HG03354 (cell line): ENCODE results near the gene PPP1R26.

Experiments
- ATAC-seq: cut with Tn5 transposase; IDR thresholded peaks from one replicate; pipeline ENCODE4 v1.9.1; 2021; ENCODE audit warnings: mild to moderate bottlenecking; ENCODE audit not compliant: unreplicated experiment, poor library complexity, severe bottlenecking

PPP1R26 gene

GRCh38 chr9:135461936-135462335 is 17.6 kb upstream of the PPP1R26 start:
- no peak for ATAC-seq

DNA sequence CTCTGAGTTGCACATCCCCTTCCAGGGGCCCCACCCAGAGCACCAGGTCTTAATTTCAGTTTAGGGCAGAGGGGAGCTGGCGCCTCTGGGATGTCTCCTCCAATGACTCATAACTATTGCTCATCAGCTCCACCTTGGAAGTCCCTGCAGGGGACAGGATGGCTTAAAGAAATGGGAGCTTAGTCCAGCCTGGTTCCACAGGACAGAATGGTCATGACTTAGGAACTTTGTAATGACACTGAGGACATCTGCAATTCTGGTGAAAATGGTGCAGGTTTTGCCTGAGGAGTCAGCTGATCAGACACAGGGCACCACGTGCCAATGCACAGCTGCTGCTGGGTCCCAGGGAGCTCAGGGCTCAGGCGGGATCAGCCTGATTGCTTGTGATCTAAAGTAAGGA is 16.4 kb upstream of the PPP1R26 start:
- no peak for ATAC-seq

DNA sequence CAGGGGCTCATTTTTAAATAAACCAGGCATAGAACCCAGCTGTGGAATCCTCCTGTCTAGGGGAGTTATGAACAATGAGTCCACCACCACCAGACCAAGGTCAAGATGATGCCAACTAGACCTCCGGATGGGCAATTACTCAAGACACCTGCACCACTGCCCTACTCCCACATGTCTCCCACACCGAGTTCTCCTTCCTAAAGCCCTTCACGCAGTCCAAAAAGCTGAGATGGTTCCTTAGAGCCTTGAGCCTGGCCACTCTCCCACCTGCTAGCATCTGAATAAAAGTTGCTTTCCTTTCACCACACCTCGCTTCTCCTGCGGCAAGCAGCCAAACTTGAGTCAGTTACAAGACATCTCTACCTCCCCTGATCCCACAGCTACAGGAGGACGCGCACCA is 15.4 kb upstream of the PPP1R26 start:
- no peak for ATAC-seq

DNA sequence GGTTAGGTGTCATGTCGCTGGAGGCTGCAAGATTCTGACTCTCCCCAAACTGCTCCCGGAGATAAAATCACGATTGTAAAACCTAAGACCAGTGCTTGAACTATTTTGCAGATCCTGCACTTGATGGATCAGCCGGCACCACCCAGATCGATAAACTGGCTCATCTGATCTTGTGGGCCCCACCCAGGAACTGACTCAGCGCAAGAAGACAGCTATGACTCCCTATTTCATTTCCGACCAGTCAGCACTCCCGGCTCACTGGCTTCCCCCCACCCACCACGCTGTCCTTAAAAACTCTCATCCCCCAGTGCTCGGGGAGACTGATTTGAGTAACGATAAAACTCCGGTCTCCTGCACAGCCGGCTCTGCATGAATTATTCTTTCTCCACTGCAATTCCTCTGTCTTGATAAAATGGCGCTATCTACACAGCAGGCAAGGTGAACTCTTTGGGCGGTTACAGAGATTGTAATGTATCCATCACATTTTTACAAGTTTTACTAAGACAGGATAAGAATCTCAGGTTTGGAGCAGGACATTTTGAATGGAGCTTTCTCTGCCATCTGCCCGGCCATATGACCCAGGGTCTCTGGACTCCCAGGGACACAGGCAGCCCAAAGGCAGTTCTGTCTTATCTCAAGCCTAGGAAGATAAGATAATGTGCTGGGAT is 10.6 kb upstream of the PPP1R26 start:
- ATAC-seq = no peak

GRCh38 chr9:135471791-135472640 is 7.6 kb upstream of the PPP1R26 start:
- no peak for ATAC-seq

DNA sequence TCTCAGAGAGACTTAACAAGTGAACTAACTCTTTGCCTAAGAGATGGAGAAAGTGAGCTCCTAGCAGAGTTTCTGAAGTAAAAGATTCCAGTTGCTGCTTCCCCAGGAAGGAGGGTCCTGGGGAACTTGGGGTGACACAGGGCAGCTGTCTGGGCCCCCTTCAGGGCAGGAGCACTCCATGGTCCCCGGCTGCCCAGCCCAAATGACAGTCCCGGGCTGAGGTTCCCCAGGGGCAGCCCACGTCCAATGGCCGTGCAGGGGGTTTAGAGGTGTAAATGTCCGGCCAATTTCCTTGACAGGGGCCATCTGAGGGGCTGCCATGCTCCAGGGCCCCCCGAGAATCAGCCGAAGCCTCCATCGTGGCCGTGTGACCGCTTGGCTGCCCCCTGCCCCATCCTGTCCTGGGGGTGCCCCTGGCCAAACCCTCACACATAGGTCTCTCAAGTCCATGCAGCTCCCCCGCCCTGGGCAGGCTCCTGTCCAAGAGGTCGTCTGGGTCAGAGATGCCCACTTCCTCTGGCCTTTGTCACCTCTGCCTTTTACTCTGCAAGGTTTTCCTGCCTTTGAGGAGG is 5.5 kb upstream of the PPP1R26 start:
- no peak for ATAC-seq

- ATAC-seq = no peak
These were observed 4.7 kb upstream of the PPP1R26 start for GRCh38 chr9:135474915-135475314.

DNA sequence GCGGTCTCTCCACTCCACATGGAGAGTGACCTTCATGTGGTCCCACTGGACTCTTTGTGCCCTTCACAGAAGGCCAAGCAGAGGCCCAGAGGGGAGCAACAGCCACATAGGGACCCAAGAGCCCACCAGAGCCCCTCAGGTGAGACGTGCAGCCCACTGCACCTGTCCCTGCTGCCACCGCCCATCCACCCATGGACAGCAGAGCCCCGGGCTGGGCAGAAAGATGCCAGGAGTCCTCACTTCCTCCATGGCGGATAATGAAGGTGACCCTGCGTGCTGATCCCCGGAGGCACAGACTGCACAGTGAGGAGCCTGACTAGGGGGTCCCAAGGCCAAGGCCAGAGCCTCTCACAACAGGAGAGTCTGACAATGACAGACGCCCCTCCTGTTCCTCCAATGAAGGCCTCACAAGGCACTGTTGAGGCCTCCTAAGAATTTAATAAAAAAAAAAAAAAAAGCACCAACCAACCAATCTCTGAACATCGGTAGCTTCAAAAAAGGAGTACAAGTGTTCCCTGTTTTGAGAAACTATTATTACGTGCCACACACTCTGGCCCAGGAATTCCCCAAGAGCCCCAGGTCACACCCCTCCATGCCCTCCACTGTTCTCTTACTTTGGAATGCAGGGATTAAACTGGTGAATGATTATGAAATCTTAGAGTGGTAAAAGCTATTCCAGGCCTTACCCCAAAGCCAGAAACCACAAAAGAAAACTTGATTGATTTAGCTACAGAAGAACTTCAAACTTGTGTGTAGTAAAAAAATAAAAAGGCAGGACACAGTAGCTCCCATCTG is 2.8 kb upstream of the PPP1R26 start:
- no peak for ATAC-seq

DNA sequence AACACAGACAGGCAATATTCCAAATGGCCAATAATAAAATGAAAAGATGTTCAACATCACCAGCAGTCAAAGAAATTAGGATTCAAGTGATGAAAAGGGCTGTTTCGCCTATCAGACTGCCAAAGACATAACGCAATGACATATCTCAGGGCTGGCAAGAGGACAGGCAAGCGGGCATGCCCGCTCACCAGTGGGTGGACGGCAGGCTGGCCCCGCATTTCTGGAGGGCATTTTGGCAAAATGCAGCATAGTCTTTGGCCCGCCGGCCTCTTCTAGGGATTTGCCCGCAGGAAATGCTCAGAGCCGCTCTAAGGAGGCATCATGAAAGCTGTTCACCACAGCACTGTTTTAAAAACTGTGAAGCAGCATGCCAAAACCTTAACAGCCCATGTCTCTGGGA is 1.4 kb upstream of the PPP1R26 start:
- ATAC-seq = no peak

GRCh38 chr9:135478829-135479468 is 633 bp upstream of the PPP1R26 start:
- ATAC-seq = no peak

DNA sequence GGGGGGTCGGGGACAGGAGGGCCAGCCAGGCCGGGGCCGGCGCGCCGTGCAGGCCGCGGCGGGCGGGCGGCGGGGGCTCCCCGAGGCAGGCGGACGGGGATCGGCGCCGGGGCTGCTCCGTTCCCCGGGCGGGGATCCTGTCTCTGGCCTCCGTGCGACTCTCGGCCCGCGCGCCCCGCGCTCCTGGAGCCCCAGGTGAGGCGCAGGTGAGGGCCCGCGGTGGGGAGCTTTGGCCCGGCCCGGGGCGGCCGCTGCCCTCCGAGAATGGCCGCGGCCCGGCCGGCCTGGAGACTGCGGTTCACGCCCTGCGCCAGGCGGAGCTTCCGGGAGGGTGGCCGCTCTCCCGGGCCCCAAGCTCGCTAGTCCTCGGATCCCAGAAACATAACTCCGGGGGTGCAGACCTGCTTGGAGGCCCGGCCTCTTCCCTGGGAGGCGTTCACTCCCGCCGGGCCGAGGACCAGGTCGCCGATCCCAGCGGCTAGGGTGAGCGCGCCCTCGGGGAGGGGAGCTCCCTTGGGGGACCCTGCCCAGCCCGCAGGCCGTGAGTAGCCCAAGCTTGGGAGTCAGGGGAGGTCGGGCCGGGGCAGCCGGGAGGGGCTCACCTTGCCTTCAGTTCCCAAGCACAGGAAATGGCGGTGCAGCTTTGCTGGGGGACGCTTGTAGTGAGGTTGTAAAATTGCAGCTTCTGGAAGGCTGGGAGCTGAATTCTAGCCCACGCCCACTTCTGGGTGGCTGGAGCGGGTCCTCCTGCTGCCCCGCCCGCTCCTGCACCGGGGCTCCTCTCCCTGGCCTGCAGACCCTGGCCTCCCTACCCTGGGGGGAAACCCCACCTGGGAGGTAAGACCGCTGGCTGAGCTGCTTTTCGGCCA is 723 bp downstream of the PPP1R26 start:
- ATAC-seq = no peak

- ATAC-seq = no peak
These were observed 1.3 kb downstream of the PPP1R26 start for GRCh38 chr9:135480940-135481310.

- no peak for ATAC-seq
These were observed 2.6 kb downstream of the PPP1R26 start for GRCh38 chr9:135482015-135482754.

DNA sequence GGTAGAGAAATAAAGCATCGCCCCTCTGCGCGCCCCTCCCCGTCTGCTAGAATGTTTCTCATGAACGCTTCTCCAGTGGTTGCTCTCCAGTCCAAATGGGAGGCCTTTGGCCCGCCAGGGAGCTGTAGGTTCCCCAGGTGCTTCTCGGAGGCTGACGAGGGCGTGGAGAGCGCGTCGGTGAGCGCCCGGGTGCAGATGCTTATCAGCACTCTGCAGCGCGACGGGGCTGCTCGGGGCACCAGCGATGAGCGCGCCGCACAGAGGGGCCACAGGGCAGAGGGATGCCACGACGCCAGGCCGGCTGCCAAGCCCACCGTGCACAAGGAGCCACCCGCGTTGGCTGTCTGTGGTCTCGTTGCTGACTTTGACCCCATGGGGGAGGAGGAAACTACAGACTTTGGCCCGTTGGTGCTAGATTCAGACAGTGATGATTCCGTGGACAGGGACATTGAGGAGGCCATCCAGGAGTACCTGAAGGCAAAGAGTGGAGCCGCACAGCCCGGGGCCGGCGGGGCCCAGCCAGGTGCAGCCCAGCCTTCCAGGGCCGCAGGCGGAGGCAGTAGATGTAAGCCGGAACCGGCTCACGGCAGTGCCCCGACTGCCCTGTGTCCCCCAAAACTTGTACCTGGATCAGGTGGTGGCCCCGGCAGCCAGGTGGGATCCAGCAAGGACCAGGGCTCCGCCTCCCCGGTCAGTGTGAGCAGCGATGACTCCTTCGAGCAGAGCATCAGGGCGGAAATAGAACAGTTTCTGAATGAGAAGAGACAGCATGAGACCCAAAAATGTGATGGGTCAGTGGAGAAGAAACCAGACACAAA is 5.1 kb downstream of the PPP1R26 start:
- ATAC-seq = no peak

GRCh38 chr9:135485385-135485784 is 5.8 kb downstream of the PPP1R26 start:
- no peak for ATAC-seq

GRCh38 chr9:135485832-135486231 is 6.2 kb downstream of the PPP1R26 start:
- ATAC-seq = no peak

GRCh38 chr9:135486267-135487065 is 6.9 kb downstream of the PPP1R26 start:
- no peak for ATAC-seq
